GM19467 (cell line): Measurements from ENCODE around the gene CRAMP1.

Experiments used
- ATAC-seq: cut with Tn5 transposase; IDR thresholded peaks from one replicate; pipeline ENCODE4 v1.9.1; 2021; ENCODE audit warnings: mild to moderate bottlenecking, moderate library complexity; ENCODE audit not compliant: unreplicated experiment

Gene CRAMP1, protein sequence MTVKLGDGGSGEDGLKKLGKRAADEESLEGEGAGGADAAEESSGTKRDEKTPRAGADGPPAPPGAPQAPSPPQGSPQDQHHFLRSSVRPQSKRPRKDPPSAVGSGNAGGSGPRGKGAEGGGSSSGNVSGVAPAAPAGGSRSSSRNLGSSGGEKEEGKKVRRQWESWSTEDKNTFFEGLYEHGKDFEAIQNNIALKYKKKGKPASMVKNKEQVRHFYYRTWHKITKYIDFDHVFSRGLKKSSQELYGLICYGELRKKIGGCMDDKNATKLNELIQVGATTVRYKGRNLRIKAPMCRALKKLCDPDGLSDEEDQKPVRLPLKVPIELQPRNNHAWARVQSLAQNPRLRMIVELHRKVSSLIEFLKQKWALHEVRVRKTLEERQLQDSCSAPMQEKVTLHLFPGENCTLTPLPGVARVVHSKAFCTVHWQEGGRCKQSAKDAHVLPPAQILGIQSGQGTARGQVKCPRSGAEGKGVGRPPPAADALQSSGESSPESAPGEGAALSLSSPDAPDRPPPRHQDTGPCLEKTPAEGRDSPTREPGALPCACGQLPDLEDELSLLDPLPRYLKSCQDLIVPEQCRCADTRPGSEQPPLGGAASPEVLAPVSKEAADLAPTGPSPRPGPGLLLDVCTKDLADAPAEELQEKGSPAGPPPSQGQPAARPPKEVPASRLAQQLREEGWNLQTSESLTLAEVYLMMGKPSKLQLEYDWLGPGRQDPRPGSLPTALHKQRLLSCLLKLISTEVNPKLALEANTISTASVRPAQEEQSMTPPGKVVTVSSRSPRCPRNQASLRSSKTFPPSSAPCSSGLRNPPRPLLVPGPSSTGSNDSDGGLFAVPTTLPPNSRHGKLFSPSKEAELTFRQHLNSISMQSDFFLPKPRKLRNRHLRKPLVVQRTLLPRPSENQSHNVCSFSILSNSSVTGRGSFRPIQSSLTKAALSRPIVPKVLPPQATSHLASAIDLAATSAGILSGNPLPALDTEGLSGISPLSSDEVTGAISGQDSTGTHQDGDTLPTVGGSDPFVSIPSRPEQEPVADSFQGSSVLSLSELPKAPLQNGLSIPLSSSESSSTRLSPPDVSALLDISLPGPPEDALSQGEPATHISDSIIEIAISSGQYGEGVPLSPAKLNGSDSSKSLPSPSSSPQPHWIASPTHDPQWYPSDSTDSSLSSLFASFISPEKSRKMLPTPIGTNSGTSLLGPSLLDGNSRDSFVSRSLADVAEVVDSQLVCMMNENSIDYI (N-terminal part only)

DNA sequence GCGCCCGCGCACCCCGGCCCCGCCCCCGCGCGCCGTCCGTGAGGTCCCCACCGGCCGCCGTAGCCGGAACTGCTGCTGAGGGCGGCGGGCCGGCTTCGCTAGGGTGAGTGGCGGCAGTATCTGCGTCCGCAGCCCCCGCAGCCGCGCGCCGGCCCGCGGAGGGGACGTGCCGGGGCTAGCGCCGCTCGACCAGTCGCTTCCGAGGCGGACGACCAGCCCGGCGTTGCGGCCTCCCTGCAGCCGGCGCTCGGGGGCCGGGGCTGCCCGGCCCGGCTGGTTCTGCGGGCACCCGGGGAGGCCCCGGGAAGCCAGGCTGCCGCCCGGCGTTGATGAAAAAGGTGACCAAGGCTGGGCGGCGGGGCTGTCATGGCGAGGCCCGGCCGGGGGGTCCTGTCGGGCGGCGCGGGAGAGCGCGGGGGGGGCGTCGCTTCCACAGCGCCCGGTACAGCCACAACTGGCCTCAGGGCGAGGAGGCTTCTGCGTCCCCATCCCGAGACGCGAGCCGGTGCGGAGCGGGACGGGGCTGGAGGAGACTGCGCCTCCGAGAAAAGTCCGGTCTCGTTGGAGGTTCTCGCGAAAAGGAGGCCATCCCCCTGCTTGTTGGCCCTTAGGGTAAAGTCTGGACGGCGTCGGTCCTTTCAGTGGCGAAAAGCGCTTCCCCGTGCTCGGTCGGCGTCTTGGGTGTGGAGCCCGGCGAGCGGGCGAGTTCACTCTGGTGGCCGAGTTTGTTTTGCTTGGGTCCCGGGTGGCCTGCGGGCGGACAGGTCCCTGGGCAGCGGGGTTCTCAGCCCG, at the start of gene CRAMP1:
Gene CRAMP1, plus strand, starts transcription at position 41 of the 792 bp plus-strand sequence. CDS start 2,280 bp downstream, outside the sequence.
- ATAC-seq = peak; percentile 1

DNA sequence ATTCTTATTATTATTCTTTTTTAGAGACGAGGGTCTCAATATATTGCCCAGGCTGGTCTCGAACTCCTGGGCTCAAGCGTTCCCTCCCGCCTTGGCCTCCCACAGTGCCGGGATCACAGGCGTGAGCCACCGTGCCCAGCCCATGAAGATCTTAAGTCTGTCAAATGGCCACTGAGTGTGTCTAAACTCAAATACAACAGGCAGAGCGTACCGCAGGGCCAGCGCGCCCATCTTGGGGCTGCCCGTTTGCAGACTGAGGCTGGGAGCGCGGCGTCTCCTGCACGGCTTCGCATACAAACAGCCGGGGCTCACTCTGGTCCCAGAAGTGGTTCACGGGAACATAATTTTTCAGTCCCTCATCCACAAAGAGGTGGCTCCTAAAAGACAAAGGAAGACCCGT, 48.4 kb upstream of the CRAMP1 start:
- no peak for ATAC-seq

DNA sequence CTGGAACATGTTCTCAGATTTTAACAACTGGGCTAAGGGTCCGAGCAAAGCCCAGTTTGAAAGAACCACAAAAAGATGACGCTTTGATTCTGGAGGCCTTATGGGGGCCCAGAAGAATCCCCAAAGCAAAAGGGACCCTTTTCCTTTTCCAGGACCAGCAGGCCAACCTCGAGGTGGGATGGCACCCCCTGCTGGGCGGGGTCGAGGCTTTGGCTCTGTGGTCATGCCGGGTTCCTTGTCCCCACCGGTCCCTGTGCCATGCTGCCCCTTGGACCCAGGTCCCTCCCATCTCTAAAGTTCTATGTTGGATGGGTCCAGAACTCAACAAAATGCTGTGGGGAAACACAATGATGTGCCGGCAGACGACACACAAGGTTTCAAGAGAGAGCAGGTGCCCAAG, 47.8 kb upstream of the CRAMP1 start:
- no peak for ATAC-seq

DNA sequence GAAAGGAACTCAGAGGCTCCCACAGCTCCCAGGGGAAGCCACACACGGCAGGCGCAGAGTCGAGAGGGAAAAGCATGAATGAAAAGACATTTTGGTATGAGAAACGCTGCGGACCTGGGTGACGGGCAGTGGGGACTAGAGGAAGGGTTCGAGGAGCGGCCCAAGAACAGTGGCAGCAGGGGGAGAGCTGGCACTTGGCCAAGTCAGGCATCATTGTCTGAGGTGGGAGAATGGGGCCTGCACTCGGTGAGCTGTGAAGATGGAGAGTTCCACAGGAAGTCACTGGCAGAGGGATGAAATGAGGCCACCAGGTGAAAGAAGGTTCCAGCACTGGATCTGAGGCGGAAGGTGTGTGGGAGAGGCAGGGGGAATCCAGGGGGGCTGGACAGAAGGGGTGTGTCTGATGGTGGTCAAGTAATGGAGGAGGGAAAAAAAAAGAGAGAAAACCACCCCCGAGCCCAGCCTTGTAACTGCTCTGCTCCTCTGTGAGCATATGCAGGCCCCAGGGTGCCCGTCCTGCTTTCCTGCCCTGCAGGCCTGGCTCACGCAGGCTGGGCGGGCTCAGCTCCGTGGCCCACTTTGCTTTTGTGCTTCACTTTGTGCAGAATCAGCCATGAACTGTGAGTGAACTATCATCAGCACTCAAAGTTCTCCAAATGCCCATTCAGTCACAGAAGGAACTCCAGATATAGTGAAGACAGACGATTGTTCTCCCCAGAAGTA, 46.9 kb upstream of the CRAMP1 start:
- no peak for ATAC-seq

DNA sequence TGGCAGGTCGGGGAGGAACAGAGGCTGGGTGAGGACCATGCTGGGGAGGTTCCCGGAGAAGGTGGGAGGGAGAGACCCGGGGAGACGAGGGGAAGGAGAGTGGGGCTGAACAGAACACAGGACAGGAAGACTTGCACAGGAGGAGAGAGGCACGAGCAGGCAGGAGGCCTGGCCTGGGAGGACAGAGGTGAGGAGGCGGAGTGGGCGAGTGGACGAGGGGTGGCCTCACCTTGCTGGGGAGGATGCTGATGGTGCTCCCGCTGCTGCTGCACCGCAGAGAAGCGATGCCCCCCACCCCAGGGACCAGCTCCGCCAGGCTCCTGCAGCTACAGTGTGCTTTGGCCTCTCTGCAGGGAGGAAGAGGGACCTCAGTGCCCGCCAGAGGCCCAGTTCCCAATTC, 44.2 kb upstream of the CRAMP1 start:
- ATAC-seq = no peak

DNA sequence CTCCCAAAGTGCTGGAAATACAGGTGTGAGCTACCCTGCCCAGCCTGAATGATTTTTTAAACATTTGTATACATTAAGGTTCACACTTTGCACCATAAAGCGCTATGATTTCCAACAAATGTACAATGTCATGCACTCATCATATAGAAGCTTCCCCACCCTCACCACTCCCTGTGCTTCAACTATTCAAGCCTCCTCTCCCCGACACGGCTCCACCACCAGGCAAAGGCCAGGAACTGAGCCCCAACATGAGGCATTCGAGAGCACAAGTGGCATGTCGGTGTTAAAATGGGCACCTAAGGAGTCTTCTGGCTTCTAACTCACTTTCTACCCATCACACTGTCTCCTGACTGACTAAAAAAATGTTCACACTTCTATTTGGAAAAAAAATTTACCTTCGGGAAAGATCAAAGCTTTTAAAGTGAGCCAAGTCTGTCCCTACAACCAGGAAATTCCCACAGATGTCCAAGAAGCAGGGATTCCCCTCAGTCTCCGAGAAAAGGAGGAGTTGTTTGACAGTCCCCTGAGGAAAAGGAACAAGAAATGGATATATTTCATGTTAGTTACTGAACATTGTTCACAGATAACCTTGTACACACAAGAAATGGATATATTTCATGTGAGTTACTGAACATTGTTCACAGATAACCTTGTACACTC, 41.0 kb upstream of the CRAMP1 start:
- no peak for ATAC-seq

DNA sequence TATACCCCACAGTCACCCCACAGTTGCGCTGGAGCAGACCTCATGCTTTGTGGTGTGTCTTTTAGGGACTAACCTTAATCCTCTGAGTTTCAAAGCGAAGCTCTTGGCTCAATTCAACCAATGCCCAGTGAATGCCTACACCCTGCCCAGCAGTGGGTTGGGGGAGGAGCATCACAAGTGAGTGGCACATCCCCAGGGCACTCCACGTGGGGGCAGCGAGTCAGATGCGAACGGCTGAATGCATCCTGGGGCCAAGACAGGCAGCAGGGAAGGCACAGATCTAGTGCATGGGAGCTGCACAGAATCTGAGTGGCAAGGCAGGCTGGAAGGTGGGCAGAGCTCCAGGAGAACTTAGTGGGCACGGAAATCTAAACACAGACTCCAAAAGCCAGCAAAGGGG, 39.5 kb upstream of the CRAMP1 start:
- no peak for ATAC-seq

DNA sequence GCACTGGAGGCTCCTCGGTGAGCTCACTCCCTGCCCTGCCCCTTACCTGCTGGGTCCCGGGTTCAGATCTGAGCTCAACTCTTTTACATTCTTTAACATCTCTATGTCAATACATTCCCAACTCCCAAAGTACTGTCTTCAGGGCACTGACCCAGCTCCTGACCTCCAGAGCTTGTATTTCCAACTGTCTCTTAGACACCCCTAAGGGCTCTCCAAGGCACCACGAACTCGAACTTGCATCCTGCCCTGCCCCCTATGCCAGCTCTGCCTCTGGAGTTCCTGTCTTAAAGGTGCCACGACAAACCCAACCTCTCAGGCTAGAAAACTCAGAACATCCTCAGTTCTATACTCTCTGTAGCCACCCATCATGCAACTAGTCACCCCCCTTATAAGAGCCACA, 38.9 kb upstream of the CRAMP1 start:
- ATAC-seq = no peak

DNA sequence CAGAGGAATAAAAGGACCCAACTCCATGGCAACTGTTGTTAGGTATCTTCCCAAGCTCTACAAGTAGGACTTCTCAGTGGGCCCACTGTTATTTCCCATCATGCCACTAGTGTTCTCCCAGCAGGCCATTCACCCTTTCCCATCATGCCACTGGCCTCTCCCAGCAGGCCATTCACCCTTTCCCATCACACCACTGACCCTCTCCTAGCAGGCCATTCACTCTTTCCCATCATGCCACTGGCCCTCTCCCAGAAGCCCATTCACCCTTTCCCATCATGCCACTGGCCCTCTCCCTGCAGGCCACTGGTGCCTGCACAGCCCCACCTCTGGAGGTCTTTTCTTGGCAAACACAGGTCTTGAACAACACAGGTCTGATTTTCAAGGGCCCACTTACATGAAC, 36.6 kb upstream of the CRAMP1 start:
- ATAC-seq = no peak

DNA sequence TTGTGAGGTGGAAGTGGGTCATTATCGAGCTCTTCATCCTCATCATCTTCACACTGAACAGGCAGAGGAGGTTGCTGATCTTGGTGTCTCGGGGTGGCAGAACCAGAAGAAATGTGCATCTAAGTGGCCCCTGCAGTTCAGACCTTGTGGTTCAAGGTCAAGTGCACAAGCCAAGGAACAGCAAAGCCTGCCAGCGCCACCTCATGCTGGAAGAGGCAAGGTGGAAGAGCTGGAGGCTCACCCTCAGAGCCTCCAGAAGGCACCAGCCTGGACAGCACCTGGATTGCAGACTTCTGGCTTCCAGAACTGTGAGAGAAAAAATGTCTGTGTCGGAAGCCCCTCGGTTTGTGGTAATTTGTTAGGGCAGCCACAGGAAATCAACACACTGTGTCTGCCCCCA, 32.9 kb upstream of the CRAMP1 start:
- no peak for ATAC-seq

DNA sequence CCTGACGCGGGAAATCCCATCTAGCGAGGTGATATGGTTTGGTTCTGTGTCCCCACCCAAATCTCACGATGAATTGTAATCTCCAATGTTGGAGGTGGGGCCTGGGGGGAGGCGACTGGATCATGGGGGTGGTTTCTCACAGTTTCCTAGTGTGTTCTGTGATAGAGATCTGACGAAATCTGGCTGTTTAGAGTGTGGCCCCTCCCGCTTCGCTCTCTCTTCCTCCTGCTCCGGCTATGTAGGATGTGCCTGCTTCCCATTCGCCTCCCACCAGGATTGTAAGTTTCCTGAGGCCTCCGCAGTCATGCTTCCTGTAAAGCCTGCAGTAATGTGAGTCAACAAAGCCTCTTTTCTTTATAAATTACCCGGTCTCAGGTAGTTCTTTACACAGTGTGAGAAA, 31.9 kb upstream of the CRAMP1 start:
- no peak for ATAC-seq

DNA sequence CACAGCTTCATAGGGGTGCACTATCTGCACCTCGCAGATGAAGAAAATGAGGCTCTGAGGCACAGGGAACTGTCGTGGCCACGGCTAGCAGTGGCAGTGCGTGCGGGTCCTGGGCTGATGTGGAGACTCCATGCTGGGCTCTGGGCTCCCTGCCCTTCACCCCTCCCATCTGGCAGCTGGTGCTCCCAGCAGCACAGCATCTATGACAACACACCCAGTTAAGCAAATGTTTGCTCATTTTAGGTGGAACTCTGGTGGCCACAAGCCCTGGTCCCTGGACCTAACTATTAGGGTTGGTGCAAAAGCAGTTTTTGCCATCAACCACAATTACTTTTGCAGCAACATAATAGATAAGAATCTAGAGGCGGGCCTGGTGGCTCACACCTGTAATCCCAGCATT, 31.2 kb upstream of the CRAMP1 start:
- no peak for ATAC-seq

DNA sequence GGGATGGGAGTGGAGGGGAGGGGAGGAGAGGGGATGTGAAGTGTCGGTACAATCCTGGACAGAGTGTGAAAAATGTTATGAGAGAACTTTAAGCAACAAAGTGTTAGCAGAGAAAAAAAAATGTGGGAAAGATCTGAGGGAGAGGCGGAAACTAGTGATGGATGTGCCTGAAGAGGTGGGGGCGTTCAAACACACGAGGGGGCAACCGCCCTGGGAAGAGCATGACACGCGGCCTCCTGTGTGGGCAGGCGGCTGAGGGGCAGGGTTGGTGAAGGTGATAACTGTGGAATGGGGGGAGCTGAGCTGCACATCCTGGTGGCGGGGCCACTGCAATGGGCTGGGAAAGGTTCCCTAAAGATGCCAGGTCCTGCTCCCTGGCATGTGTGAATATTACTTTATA, 30.4 kb upstream of the CRAMP1 start:
- ATAC-seq = no peak

DNA sequence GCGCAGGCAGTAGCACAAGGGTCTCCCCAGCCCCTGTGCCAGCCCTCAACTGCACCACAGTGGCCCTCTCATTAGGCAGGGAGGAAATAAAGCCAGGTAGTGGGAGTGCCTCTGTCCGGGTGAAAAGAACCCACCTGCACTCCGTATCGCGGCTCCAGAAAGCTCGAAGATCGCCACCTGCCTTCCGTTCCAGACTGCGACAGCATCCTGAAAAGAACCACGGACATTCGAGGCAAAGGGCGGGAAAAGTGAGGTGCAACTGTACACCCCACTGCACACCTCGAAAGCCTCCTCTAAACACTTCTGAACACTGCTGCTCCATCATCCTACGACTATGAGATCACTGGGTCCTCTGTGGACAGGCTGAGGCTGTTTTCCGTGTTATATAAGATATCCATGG, 29.0 kb upstream of the CRAMP1 start:
- no peak for ATAC-seq

DNA sequence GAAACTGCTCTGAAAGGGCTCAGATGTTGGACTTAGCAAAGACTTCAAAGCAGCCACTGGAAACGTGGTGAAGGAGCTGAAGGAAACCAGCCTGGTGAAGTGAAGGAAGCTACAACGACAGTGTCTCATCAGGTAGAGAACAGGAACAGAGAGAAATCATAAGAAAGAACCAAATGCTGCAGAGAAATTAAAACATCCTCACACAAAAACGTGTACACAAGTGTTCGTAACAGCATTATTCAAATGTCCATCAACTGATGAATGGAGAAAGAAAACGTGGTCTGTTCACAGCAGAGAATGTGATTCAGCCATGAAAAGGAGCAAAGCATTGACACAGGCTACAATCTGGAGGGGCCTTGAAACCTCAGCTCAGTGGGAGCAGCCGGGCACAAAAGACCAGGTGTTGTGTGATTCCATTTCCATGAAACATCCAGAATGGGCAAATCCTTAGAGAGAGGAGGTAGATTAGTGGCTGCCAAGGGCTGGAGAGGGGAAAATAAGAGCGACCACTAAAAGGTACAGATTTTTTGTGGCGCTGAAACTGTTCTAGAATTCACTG, 27.2 kb upstream of the CRAMP1 start:
- ATAC-seq = no peak

DNA sequence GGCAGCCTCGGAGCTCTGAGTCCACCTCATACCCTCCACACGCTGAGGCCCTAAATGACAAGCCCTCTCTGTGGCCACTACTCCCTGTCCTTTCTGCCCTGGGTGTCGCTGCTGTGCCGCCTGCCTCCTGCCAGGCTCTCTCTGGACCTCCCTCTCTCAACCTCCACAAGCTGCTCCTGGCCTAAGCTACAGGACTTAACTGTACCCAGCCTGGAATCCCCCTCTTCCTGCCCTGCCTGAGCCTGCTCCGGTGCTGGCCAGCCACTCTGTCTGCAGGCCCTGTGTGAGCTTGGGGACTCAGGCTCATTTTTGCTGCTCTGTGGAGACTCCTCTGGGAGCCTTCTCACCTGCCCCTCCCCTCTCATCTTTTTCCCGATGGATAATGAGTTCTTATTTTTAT, 21.8 kb upstream of the CRAMP1 start:
- ATAC-seq = no peak

DNA sequence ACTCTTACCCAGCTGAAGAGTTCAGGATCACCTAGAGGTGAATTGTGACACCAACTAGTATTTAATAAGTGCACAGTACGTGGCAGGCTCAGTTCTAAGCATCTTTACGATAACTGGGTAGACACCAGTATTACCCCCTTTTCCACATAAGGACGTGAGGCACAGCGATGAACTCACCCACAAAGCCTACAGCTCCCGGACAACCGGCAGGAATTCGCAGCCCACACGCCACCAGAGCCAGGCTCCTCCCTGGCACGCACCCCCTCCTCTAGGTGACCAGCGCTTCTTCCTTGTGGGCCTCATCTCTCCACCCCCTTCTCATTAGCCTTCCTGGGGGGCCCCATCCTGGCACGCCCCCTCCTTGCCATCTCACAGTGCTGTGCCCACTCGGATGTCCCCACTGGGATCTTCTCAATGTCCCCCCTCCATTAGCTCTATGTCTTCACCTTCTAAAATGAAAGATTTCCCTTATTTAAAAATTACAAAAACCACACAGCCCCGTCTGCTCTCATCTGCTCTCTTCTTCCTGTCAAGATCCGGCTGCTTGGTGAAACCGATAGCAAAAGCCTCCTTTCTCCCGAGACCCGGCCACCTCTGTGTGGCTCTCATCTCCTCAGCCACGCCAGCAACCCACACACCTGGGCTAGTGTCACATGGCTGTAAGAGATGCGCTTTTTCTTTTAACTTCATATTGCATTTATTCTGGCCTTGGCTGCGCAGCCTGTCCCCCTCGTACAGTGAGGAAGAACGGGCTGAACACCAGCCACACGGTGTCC, 21.0 kb upstream of the CRAMP1 start:
- ATAC-seq = no peak

DNA sequence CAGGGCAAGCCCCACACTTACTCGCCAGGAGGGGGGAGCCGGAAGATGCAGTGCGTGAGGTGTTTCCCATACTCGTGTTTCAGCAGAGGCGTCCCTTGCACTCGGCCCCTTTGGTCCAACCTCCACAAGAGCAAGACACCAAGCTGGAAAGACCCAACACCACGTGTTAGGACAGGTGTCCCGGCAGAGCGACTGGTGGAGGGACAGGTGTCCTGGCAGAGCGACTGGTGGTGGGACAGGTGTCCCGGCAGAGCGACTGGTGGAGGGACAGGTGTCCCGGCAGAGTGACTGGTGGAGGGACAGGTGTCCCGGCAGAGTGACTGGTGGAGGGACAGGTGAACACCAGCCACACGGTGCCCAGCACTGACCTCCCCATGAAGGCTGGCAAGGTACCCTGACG, 19.7 kb upstream of the CRAMP1 start:
- ATAC-seq = no peak
